T-helper 1 cell treated with Interleukin-12 subunit alpha and Interleukin-12 subunit beta and Interleukin-4 antibody, amounts not matched to agents 30 μg/mL and 1 μg/mL, for 36 hours (primary cell): ENCODE measurements around the gene TAF1C.
A peak's percentile ranks its signal among the peaks of the same experiment; 100 is the strongest.

Experiments used
- H3K27ac Mint-ChIP-seq: one replicate; pipeline ENCODE4 v1.8.0; 2021; ENCODE audit warnings: mild to moderate bottlenecking, mixed read lengths
- H3K27me3 Mint-ChIP-seq: one replicate; pipeline ENCODE4 v1.8.0; 2021; ENCODE audit warnings: low read depth, mixed read lengths
- H3K36me3 Mint-ChIP-seq: one replicate; pipeline ENCODE4 v1.8.0; 2021; ENCODE audit warnings: low read depth, mixed read lengths
- H3K4me1 Mint-ChIP-seq: one replicate; pipeline ENCODE4 v1.8.0; 2021; ENCODE audit warnings: low read depth, mixed read lengths
- H3K4me3 Mint-ChIP-seq: one replicate; pipeline ENCODE4 v1.8.0; 2021; ENCODE audit warnings: mild to moderate bottlenecking, moderate library complexity, mixed read lengths
- H3K9me3 Mint-ChIP-seq: one replicate; pipeline ENCODE4 v1.8.0; 2021; ENCODE audit warnings: mixed read lengths

Gene TAF1C, protein sequence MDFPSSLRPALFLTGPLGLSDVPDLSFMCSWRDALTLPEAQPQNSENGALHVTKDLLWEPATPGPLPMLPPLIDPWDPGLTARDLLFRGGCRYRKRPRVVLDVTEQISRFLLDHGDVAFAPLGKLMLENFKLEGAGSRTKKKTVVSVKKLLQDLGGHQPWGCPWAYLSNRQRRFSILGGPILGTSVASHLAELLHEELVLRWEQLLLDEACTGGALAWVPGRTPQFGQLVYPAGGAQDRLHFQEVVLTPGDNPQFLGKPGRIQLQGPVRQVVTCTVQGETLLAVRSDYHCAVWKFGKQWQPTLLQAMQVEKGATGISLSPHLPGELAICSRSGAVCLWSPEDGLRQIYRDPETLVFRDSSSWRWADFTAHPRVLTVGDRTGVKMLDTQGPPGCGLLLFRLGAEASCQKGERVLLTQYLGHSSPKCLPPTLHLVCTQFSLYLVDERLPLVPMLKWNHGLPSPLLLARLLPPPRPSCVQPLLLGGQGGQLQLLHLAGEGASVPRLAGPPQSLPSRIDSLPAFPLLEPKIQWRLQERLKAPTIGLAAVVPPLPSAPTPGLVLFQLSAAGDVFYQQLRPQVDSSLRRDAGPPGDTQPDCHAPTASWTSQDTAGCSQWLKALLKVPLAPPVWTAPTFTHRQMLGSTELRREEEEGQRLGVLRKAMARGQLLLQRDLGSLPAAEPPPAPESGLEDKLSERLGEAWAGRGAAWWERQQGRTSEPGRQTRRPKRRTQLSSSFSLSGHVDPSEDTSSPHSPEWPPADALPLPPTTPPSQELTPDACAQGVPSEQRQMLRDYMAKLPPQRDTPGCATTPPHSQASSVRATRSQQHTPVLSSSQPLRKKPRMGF

GRCh38 chr16:84186685-84187437, at the start of gene TAF1C:
Gene TAF1C, minus strand, starts transcription at chr16:84187057. Its CDS starts 2,069 bp downstream, at chr16:84184988.
- Mint-ChIP-seq H3K4me1 (peaks cover 16% of the 10 kb centered on the region), H3K27ac (peak within 1 kb of the TSS; percentile 82), H3K9me3 (no peaks in the 10 kb centered on the region), H3K36me3 (peaks cover 7% of the 10 kb centered on the region), H3K27me3 (no peaks in the 10 kb centered on the region), H3K4me3 (peak within 1 kb of the TSS; percentile 90)

DNA sequence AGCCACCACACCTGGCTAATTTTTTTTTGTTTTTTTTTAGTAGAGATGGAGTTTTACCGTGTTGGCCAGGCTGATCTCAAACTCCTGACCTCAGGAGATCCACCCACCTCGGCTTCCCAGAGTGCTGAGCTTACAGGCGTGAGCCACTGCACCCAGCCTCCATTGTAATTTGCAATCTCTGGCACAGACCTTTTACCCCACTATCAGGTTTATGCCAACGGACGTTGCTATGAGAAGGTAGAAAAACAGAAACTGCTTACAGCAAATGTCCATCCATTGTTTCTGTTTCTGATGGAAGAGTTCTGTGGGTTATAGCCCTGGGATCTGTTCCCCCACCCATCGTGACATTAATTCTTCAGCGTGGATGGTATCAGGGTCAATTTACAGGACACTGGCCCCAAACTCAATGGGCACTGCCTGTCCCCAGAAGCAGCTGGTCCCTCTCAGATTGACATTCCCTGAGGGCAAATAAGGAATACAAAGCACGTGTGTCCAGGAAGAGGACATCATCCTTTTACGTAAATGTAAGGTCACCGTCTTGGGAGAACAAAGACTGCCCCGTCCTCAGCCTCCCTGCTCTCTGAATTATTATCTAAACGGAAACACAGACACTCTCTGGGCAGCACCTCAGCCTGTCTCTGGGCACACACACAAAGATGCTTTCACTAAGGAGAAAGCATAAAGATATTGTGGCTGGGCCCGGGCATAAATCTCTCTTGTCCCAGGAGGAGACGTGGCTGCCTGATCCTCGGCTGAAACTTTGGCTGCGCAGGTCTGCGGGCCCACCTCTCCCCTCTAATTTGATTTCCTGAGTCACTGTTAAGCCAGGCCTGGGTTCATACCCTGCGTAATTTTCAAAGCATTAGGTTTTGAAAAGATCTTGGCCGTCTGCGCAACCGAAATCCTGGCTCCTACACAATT, 47.7 kb upstream of the TAF1C start:
- Mint-ChIP-seq H3K4me1 (no peaks in the 10 kb centered on the region), H3K4me3 (no peak overlapping the region), H3K9me3 (no peaks in the 10 kb centered on the region), H3K27me3 (peaks cover 19% of the 10 kb centered on the region), H3K36me3 (no peaks in the 10 kb centered on the region), H3K27ac (no peak overlapping the region)

DNA sequence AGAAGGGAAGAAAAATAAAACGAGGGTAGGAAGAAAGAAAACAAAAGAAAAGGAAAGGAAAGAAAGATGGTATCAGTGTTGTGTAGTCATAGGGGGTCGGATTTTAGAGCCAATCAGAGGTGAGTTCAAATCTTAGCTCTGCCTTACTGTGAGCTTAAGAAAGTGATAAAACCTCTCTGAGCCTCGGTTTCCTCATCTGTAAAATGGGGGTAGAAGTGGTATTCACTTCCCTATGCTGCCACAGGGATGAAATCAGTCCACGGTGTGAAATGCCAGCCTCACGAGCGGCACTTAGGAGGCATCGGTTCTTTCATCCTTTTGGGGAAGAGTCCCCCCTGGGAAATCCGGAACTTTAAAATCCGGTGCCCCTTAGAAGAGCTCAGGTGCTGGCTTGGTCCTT, 46.9 kb upstream of the TAF1C start:
- H3K4me1 Mint-ChIP-seq = no peaks in the 10 kb centered on the region
- H3K27ac Mint-ChIP-seq = no peak overlapping the region
- H3K9me3 Mint-ChIP-seq = no peaks in the 10 kb centered on the region
- peaks cover 13% of the 10 kb centered on the region for H3K27me3 Mint-ChIP-seq
- no peaks in the 10 kb centered on the region for H3K36me3 Mint-ChIP-seq
- H3K4me3 Mint-ChIP-seq = no peak overlapping the region

DNA sequence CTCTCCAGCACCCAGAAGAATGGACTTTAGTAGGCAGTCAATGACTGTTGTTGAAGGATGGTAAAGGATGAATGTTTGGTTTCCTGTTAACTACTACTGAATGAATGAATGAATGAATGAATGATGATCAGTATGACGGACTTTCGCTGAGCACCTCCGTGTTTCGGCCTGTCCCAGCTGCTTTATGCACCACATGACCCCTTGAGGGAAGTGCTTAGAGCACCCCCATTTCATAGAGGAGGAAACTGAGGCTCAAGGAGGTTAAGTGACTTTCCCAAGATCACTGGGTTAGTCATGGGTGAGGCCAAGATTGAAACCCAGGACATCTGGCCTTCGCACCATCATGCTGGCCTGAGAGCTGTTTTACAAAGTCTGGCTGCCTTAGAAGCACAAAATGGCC, 46.1 kb upstream of the TAF1C start:
- no peaks in the 10 kb centered on the region for H3K9me3 Mint-ChIP-seq
- H3K27ac Mint-ChIP-seq = no peak overlapping the region
- H3K27me3 Mint-ChIP-seq = peaks cover 13% of the 10 kb centered on the region
- no peak overlapping the region for H3K4me3 Mint-ChIP-seq
- no peaks in the 10 kb centered on the region for H3K4me1 Mint-ChIP-seq
- H3K36me3 Mint-ChIP-seq = no peaks in the 10 kb centered on the region

GRCh38 chr16:84232060-84232459, 45.2 kb upstream of the TAF1C start:
- H3K36me3 Mint-ChIP-seq = no peaks in the 10 kb centered on the region
- peaks cover 17% of the 10 kb centered on the region for H3K27me3 Mint-ChIP-seq
- H3K4me3 Mint-ChIP-seq = no peak overlapping the region
- no peak overlapping the region for H3K27ac Mint-ChIP-seq
- H3K4me1 Mint-ChIP-seq = no peaks in the 10 kb centered on the region
- no peaks in the 10 kb centered on the region for H3K9me3 Mint-ChIP-seq

- Mint-ChIP-seq H3K4me3 (no peak overlapping the region), H3K27me3 (peaks cover 17% of the 10 kb centered on the region), H3K36me3 (no peaks in the 10 kb centered on the region), H3K27ac (no peak overlapping the region), H3K9me3 (no peaks in the 10 kb centered on the region), H3K4me1 (no peaks in the 10 kb centered on the region)
Observed at GRCh38 chr16:84229471-84229870, 42.6 kb upstream of the TAF1C start.

GRCh38 chr16:84228256-84228838, 41.5 kb upstream of the TAF1C start:
- H3K27ac Mint-ChIP-seq = no peak overlapping the region
- peaks cover 13% of the 10 kb centered on the region for H3K27me3 Mint-ChIP-seq
- no peaks in the 10 kb centered on the region for H3K9me3 Mint-ChIP-seq
- H3K4me3 Mint-ChIP-seq = no peak overlapping the region
- no peaks in the 10 kb centered on the region for H3K36me3 Mint-ChIP-seq
- no peaks in the 10 kb centered on the region for H3K4me1 Mint-ChIP-seq

DNA sequence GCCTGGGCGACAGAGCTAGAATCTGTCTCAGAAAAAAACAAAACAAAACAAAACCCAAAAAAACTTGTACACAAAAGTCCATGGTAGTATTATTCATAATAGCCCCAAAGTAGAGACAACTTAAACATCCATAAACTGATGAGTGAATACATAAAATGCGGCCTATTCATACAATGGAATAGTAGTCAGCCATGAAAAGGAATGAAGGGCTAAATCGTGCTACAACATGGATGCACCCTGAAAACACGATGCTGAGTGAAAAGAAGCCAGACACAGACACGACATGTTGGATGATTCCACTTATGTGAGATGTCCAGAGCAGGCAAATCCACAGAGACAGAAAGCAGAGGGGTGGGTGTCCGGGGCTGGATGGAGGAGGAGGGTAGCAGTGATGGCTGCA, 40.7 kb upstream of the TAF1C start:
- Mint-ChIP-seq H3K36me3 (no peaks in the 10 kb centered on the region), H3K27me3 (peaks cover 12% of the 10 kb centered on the region), H3K9me3 (no peaks in the 10 kb centered on the region), H3K4me3 (no peak overlapping the region), H3K27ac (no peak overlapping the region), H3K4me1 (no peaks in the 10 kb centered on the region)

DNA sequence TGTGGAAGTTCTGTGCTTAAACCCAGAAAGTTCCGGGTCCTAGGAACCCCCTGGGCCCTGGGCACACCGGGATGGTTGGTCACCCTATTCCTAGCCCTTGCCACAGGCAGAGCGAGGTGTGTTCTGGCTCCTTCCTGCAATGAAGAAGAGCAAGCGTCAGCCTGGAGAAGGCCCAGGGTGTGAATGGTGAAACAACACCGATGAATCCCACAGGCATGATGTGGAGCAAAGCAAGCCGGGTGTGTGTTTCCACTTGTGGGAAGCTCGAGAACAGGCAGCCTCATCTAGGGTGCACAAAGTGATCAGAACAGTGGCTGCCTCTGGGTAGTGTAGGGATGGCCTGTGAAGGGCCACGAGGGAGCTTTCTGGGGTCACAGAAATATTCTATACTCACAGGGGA, 39.2 kb upstream of the TAF1C start:
- H3K4me1 Mint-ChIP-seq = no peaks in the 10 kb centered on the region
- no peak overlapping the region for H3K4me3 Mint-ChIP-seq
- no peaks in the 10 kb centered on the region for H3K9me3 Mint-ChIP-seq
- peaks cover 4% of the 10 kb centered on the region for H3K27me3 Mint-ChIP-seq
- H3K27ac Mint-ChIP-seq = no peak overlapping the region
- no peaks in the 10 kb centered on the region for H3K36me3 Mint-ChIP-seq

DNA sequence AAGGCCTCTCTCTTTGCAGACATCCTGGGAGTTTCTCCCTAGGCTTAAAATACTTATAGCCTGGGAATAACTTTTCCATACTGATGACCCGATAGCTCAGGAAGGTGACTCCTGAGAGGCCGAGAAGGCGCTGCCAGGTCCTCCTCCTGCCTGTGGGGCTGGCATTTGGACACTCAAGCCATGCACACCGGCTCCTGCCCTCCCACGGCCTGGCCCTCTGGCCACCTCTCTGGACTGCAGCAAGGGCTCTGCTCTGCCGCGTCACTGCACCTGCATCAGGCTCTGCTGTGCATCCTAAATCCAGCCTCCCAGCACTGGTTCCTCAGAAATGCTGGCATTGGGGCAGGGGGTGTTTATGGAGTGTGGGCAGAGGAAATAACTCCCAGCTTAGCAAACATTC, 38.7 kb upstream of the TAF1C start:
- Mint-ChIP-seq H3K27ac (no peak overlapping the region), H3K36me3 (no peaks in the 10 kb centered on the region), H3K9me3 (no peaks in the 10 kb centered on the region), H3K27me3 (peaks cover 3% of the 10 kb centered on the region), H3K4me3 (no peak overlapping the region), H3K4me1 (no peaks in the 10 kb centered on the region)

DNA sequence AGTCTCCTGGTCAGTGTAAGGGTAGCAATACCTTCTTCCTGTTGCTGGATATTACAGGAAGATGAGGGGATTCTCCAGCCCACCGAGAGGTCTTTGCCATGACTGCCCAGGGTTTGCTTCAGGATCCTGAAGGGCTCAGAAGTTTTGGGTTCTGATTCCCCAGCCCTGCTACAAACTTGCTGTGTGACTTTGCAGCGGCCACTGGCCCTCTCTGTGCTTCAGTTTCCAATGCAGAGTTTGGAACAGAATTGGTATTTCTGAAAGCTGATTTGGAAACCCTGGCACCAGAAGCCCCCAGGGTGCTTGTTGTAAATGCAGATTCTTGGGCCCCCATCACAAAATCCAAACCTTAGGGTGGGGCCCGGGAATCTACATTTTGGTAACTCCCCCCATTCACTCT, 38.3 kb upstream of the TAF1C start:
- H3K9me3 Mint-ChIP-seq = no peaks in the 10 kb centered on the region
- no peaks in the 10 kb centered on the region for H3K36me3 Mint-ChIP-seq
- no peak overlapping the region for H3K27ac Mint-ChIP-seq
- no peak overlapping the region for H3K4me3 Mint-ChIP-seq
- no peaks in the 10 kb centered on the region for H3K4me1 Mint-ChIP-seq
- H3K27me3 Mint-ChIP-seq = peaks cover 3% of the 10 kb centered on the region

- Mint-ChIP-seq H3K36me3 (no peaks in the 10 kb centered on the region), H3K4me1 (no peaks in the 10 kb centered on the region), H3K27me3 (peaks cover 3% of the 10 kb centered on the region), H3K27ac (no peak overlapping the region), H3K4me3 (no peak overlapping the region), H3K9me3 (no peaks in the 10 kb centered on the region)
Observed at GRCh38 chr16:84224554-84224953, 37.7 kb upstream of the TAF1C start.

DNA sequence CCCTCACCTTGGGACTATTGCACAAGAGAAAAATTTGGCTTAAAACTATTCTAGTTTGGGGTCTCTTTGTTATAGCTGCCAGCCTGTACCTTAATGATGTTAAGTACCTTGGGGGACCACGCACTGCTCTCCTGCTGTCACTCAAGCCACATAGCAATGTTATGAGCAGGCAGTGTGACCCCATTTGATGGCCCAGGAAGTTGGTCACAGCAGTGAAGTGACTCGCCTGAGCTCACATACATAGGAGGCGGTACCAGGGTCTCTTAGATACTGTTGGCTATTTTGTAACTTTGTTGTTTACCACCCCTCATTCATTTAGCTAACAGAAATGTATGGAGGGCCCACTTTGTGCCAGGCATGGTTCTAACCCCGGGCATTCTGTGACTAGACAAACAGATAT, 36.6 kb upstream of the TAF1C start:
- no peaks in the 10 kb centered on the region for H3K4me1 Mint-ChIP-seq
- no peak overlapping the region for H3K27ac Mint-ChIP-seq
- H3K36me3 Mint-ChIP-seq = no peaks in the 10 kb centered on the region
- H3K9me3 Mint-ChIP-seq = no peaks in the 10 kb centered on the region
- no peak overlapping the region for H3K4me3 Mint-ChIP-seq
- H3K27me3 Mint-ChIP-seq = peaks cover 3% of the 10 kb centered on the region
